T-cell (primary cell): ENCODE results near the gene ECSIT. TPM values are rescaled to one million over a fixed set of nuclear protein-coding genes. Genes with fewer than 3 reads are reported as not detected.

Source experiments
- ATAC-seq, 4 experiments: fragments of 200-7000 bp in 3 of 4; fragments of 150-1000 bp in 1 of 4; cut with Tn5 transposase; replicated peaks in 1 of 4; 1 replicate in 3 of 4; 2 replicates in 1 of 4; pipeline ENCODE4 v1.10.0; 2021; ENCODE audit warnings: moderate library complexity in 3 of 4, mild to moderate bottlenecking in 2 of 4, moderate number of reproducible peaks in 1 of 4
- CTCF ChIA-PET, 2 donors: fragments of 300-600 bp; sonication (Branson Sonifier 250); formaldehyde crosslinking; loops; one replicate each; lab custom pipeline; 2022; ENCODE audit warnings: antibody characterized with exemption in 2 of 2; lab: Charles Lee
- POLR2A ChIA-PET, 2 donors: fragments of 300-600 bp; sonication (Branson Sonifier 250); formaldehyde crosslinking; loops; one replicate each; lab custom pipeline; 2022; ENCODE audit warnings: antibody characterized with exemption in 2 of 2; lab: Charles Lee
- DNase-seq, 35 experiments: peaks; one replicate each; pipeline versions ENCODE4 v3.0.0 to v3.0.0-alpha.2; 2013 to 2023
- H3K27ac ChIP-seq: one replicate; pipeline ENCODE4 v1.5.1; 2013; ENCODE audit warnings: low read length
- H3K27me3 ChIP-seq, 2 experiments: replicated peaks in 1 of 2; 1 replicate in 1 of 2; 2 replicates in 1 of 2; pipeline versions ENCODE4 v1.6.1 to v1.7.0; 2013; ENCODE audit warnings: low read length in 1 of 2, mixed read lengths in 1 of 2; ENCODE audit not compliant: control insufficient read depth in 2 of 2, insufficient read depth in 2 of 2; ENCODE audit errors: extremely low read depth in 1 of 2
- H3K36me3 ChIP-seq, 2 donors: 1 replicate in 1 of 2; 2 replicates in 1 of 2; pipeline versions ENCODE4 v1.6.1 to v1.7.0; 2013; ENCODE audit warnings: low read length in 1 of 2; ENCODE audit not compliant: control insufficient read depth in 2 of 2, insufficient read depth in 1 of 2; ENCODE audit errors: extremely low read depth in 1 of 2
- H3K4me1 ChIP-seq, 2 experiments: 1 replicate in 1 of 2; 2 replicates in 1 of 2; pipeline versions ENCODE4 v1.6.1 to v1.7.0; 2013; ENCODE audit warnings: low read length in 2 of 2, mixed read lengths in 1 of 2; ENCODE audit not compliant: insufficient read depth in 2 of 2, control insufficient read depth in 1 of 2; ENCODE audit errors: extremely low read depth in 1 of 2
- H3K4me3 ChIP-seq, 2 donors: 1 replicate in 1 of 2; 2 replicates in 1 of 2; pipeline versions ENCODE4 v1.5.1 to v1.7.0; 2013; ENCODE audit warnings: mild to moderate bottlenecking in 2 of 2, low read length in 1 of 2, moderate library complexity in 1 of 2; ENCODE audit not compliant: control insufficient read depth in 1 of 2; ENCODE audit errors: extremely low read depth in 1 of 2
- H3K9me3 ChIP-seq: 2 replicates; pipeline ENCODE4 v1.7.0; 2013
- H3K27ac Mint-ChIP-seq, 2 donors: one replicate each; pipeline ENCODE4 v1.8.0; 2020 to 2021; ENCODE audit warnings: mild to moderate bottlenecking in 2 of 2, mixed read lengths in 2 of 2
- H3K27me3 Mint-ChIP-seq, 2 donors: one replicate each; pipeline ENCODE4 v1.8.0; 2021 to 2022; ENCODE audit warnings: mixed read lengths in 2 of 2
- H3K36me3 Mint-ChIP-seq: one replicate; pipeline ENCODE4 v1.8.0; 2021; ENCODE audit warnings: mixed read lengths
- H3K4me1 Mint-ChIP-seq, 3 donors: one replicate each; pipeline ENCODE4 v1.8.0; 2020 to 2022; ENCODE audit warnings: mixed read lengths in 3 of 3, mild to moderate bottlenecking in 1 of 3
- H3K4me3 Mint-ChIP-seq, 3 donors: one replicate each; pipeline ENCODE4 v1.8.0; 2020 to 2022; ENCODE audit warnings: mild to moderate bottlenecking in 3 of 3, mixed read lengths in 3 of 3, moderate library complexity in 3 of 3
- H3K9me3 Mint-ChIP-seq, 3 donors: one replicate each; pipeline ENCODE4 v1.8.0; 2020 to 2022; ENCODE audit warnings: mixed read lengths in 3 of 3
- WGBS: methylation state at CpG from one replicate; pipeline ENCODE4 v1.1.5; 2013; ENCODE audit warnings: missing lambda C conversion rate; ENCODE audit not compliant: insufficient coverage; 5-methylcytosine and 5-hydroxymethylcytosine counted together
- total RNA-seq, 35 experiments: library from RNA in 6 of 35; stranded (reverse) in 6 of 35; fragments of 120-200 nt in 1 of 35; gene quantifications; one replicate each; pipeline versions ENCODE4 v1.2.1 to v1.2.4 and lab custom pipeline; 2013 to 2026

Gene ECSIT
- total RNA-seq, 5 donors from 2014 or later (not counting 1 experiment from before 2014, with no cell fraction given), result 28.8 to 52.0 (median 48.4) TPM

DNA sequence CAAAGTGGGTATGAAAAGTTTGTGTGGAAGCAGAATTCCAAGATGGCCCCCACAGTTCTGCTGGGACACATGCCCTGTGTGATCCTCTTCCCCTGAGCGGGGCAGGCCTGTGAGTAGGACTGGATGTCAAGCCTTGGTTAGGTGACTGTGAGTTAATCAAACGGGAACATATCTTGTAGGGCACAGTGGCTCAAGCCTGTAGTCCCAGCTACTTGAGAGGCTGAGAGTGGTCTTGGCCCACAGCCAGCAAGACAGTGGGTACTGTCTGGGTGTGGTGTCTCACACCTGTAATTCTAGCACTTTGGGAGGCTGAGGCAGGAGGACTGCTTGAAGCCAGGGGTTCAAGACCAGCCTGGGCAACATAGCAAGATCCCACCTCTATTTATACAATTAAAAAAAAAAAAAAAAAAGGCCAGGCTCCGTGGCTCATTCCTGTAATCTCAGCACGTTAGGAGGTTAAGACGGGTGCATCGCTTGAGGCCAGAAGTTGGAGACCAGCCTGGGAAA, 29.7 kb downstream of the ECSIT start:
- CTCF ChIA-PET, result interaction anchor here in 1 of 2 donors (0.7 kb wide), 1 partner anchor 663 kb away, joined by 4 read pairs; no protein-coding TSS in a partner anchor
- WGBS, result 93% methylated on average over 2 of the region's 6 CpGs
- Histone ChIP-seq H3K27ac (no peak overlapping the region), H3K36me3 (peaks cover 4 to 17% of the 10 kb centered on the region in 2 donors), H3K9me3 (no peaks in the 10 kb centered on the region), H3K4me3 (no peak overlapping the region), H3K4me1 (peaks cover 0 to under 1% of the 10 kb centered on the region in 2 experiments), H3K27me3 (peaks cover 0 to 4% of the 10 kb centered on the region in 2 experiments)
- H3K4me1 Mint-ChIP-seq, result peaks cover 1 to 5% (median 3%) of the 10 kb centered on the region in 3 donors
- DNase-seq (no peak), ATAC-seq (no peak)
- H3K27me3 Mint-ChIP-seq, result no peaks in the 10 kb centered on the region
- H3K4me3 Mint-ChIP-seq, result no peak overlapping the region
- POLR2A ChIA-PET, result no interaction called here
- peaks cover 26% of the 10 kb centered on the region for H3K36me3 Mint-ChIP-seq
- H3K27ac Mint-ChIP-seq, result no peak overlapping the region
- H3K9me3 Mint-ChIP-seq, result no peaks in the 10 kb centered on the region

DNA sequence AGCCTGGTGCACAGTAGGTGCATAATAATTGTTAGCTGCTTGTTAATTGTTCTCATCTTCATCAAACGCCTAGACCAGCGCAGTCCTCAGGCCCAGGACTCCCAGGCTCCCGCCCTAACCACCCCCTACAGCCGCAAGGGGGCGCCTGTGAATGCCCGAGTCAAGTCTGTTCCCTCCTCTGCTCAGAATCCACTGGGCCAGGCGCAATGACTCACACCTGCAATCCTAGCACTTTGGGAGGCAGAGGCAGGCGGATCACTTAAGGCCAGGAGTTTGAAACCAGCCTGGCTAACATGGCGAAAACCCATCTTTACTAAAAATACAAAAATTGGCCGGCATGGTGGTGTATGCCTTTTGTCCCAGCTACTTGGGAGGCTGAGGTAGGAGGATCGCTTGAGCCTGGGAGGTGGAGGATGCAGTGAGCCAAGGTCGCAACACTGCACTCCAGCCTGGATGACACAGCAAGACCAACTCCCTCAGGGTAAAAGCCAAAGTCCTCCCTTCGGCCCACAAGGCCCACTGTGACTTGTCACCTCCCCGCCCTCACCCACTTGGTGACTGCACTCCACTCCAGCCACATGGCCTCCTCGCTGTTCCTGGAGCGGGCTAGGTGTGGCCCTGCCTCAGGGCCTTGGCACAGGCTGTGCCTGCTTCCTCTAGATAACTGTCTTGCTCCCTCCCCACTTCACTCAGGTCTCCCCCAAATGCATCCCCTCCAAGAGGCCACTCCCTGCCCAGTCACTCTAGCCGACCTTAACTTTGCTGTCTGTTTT, 32.4 kb downstream of the ECSIT start:
- H3K27me3 Mint-ChIP-seq, result no peaks in the 10 kb centered on the region
- no peak overlapping the region for H3K27ac ChIP-seq
- ChIA-PET CTCF (interaction anchor here in 1 of 2 donors (0.6 kb wide), 1 partner anchor 213 kb away, joined by 4 read pairs; no protein-coding TSS in a partner anchor), POLR2A (interaction anchor here in 1 of 2 donors (0.5 kb wide), 1 partner anchor 1185 kb away, joined by 9 read pairs; no protein-coding TSS in a partner anchor)
- no peaks in the 10 kb centered on the region for H3K9me3 ChIP-seq
- ATAC-seq (peak; percentile 54 to 70 (median 64)), DNase-seq (peak in 31 of 35 experiments; percentile 26 to 69 (median 50))
- no peaks in the 10 kb centered on the region for H3K4me1 ChIP-seq
- peaks cover 23% of the 10 kb centered on the region for H3K36me3 Mint-ChIP-seq
- peaks cover 6 to 23% of the 10 kb centered on the region in 2 donors for H3K36me3 ChIP-seq
- peaks cover 0 to 5% (median 3%) of the 10 kb centered on the region in 3 donors for H3K4me1 Mint-ChIP-seq
- no peak overlapping the region for H3K4me3 ChIP-seq
- no peak overlapping the region for H3K27ac Mint-ChIP-seq
- 66% methylated on average over 10 of the region's 17 CpGs for WGBS
- peaks cover 0 to 4% of the 10 kb centered on the region in 2 experiments for H3K27me3 ChIP-seq
- no peak overlapping the region for H3K4me3 Mint-ChIP-seq
- no peaks in the 10 kb centered on the region for H3K9me3 Mint-ChIP-seq

GRCh38 chr19:11495885-11496284, 33.0 kb downstream of the ECSIT start:
- ATAC-seq, result no peak
- H3K4me3 ChIP-seq, result no peak overlapping the region
- Mint-ChIP-seq H3K4me1 (peaks cover 0 to 3% (median 2%) of the 10 kb centered on the region in 3 donors), H3K4me3 (no peak overlapping the region), H3K27ac (no peak overlapping the region), H3K36me3 (peaks cover 22% of the 10 kb centered on the region), H3K27me3 (no peaks in the 10 kb centered on the region), H3K9me3 (no peaks in the 10 kb centered on the region)
- ChIA-PET POLR2A (no interaction called here), CTCF (no interaction called here)
- no peak for DNase-seq
- H3K9me3 ChIP-seq, result no peaks in the 10 kb centered on the region
- H3K36me3 ChIP-seq, result peaks cover 6 to 26% of the 10 kb centered on the region in 2 donors
- WGBS, result 95% methylated on average over 19 of the region's 22 CpGs
- no peak overlapping the region for H3K27ac ChIP-seq
- H3K4me1 ChIP-seq, result no peaks in the 10 kb centered on the region
- peaks cover 0 to 4% of the 10 kb centered on the region in 2 experiments for H3K27me3 ChIP-seq

GRCh38 chr19:11495481-11495880, 33.5 kb downstream of the ECSIT start:
- Mint-ChIP-seq H3K27ac (no peak overlapping the region), H3K4me1 (peaks cover 0 to 2% (median 0%) of the 10 kb centered on the region in 3 donors), H3K36me3 (peaks cover 26% of the 10 kb centered on the region), H3K4me3 (no peak overlapping the region), H3K9me3 (no peaks in the 10 kb centered on the region), H3K27me3 (no peaks in the 10 kb centered on the region)
- ATAC-seq, result no peak
- POLR2A ChIA-PET, result no interaction called here
- CTCF ChIA-PET, result no interaction called here
- H3K27me3 ChIP-seq, result peaks cover 0 to 4% of the 10 kb centered on the region in 2 experiments
- no peak overlapping the region for H3K27ac ChIP-seq
- 97% methylated on average over 10 of the region's 10 CpGs for WGBS
- H3K4me3 ChIP-seq, result no peak overlapping the region
- peaks cover 6 to 29% of the 10 kb centered on the region in 2 donors for H3K36me3 ChIP-seq
- H3K9me3 ChIP-seq, result no peaks in the 10 kb centered on the region
- H3K4me1 ChIP-seq, result no peaks in the 10 kb centered on the region
- no peak for DNase-seq

DNA sequence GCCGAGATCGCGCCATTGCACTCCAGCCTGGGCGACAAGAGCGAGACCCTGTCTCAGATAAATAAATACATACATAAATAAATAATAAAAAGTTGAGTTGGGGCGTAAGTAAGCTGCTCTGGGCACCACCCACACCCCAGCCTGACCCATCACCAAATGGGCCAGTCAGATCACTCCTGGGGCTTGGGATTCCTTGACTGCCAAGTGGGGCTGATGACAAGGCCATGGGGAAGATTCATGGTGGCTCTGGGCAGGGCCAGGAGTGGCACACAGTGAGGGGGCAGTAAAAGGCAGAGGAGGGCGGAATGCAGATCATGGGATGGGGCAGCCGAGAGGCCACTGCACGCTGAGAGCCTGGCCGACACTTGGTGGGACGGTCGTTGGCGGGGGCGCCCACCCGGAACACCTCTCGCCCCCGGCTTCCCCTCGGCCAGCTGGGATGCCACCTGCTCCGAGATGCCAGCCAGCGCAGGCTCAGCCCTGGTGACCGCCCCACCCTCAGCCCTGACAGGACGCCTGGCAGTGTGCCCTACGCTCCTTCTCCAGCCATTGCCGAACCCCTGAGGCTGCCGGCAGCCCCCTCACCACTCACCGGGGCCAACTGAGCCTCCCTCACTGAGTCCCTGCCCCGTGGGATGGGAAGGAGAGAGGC, 34.2 kb downstream of the ECSIT start:
- H3K36me3 ChIP-seq, result peaks cover 6 to 34% of the 10 kb centered on the region in 2 donors
- H3K9me3 Mint-ChIP-seq, result no peaks in the 10 kb centered on the region
- CTCF ChIA-PET, result no interaction called here
- ATAC-seq (no peak), DNase-seq (no peak)
- H3K4me3 ChIP-seq, result no peak overlapping the region
- peaks cover 25% of the 10 kb centered on the region for H3K36me3 Mint-ChIP-seq
- no peak overlapping the region for H3K27ac ChIP-seq
- 99% methylated on average over 13 of the region's 27 CpGs for WGBS
- H3K27me3 Mint-ChIP-seq, result no peaks in the 10 kb centered on the region
- H3K4me3 Mint-ChIP-seq, result no peak overlapping the region
- POLR2A ChIA-PET, result no interaction called here
- no peak overlapping the region for H3K27ac Mint-ChIP-seq
- peaks cover 0 to 4% of the 10 kb centered on the region in 2 experiments for H3K27me3 ChIP-seq
- H3K4me1 ChIP-seq, result no peaks in the 10 kb centered on the region
- H3K9me3 ChIP-seq, result no peaks in the 10 kb centered on the region
- H3K4me1 Mint-ChIP-seq, result no peaks in the 10 kb centered on the region

- H3K4me1 ChIP-seq, result no peaks in the 10 kb centered on the region
- H3K27me3 Mint-ChIP-seq, result peaks cover 0 to 2% of the 10 kb centered on the region in 2 donors
- H3K4me3 ChIP-seq, result no peak overlapping the region
- POLR2A ChIA-PET, result interaction anchor here in 1 of 2 donors (0.5 kb wide), 1 partner anchor 29 kb away, joined by 3 read pairs; no protein-coding TSS in a partner anchor
- WGBS, result 92% methylated on average over 6 of the region's 7 CpGs
- peaks cover 0 to 2% (median 0%) of the 10 kb centered on the region in 3 donors for H3K4me1 Mint-ChIP-seq
- H3K9me3 ChIP-seq, result no peaks in the 10 kb centered on the region
- no peak for ATAC-seq
- no peak for DNase-seq
- H3K27ac ChIP-seq, result no peak overlapping the region
- H3K4me3 Mint-ChIP-seq, result no peak overlapping the region
- peaks cover 20% of the 10 kb centered on the region for H3K36me3 Mint-ChIP-seq
- no peaks in the 10 kb centered on the region for H3K27me3 ChIP-seq
- H3K27ac Mint-ChIP-seq, result no peak overlapping the region
- peaks cover 9 to 23% of the 10 kb centered on the region in 2 donors for H3K36me3 ChIP-seq
- CTCF ChIA-PET, result no interaction called here
- H3K9me3 Mint-ChIP-seq, result no peaks in the 10 kb centered on the region
Observed at GRCh38 chr19:11489378-11489777, 39.6 kb downstream of the ECSIT start.
